Measurements from ENCODE around the gene FKBP1A. TPM values are rescaled to one million over a fixed set of nuclear protein-coding genes. Genes with fewer than 3 reads are reported as not detected.

Gene FKBP1A
- total and polyA plus RNA-seq, 2 of the 4 experiments (the other 2 are of a cell fraction) = 120 to 528 TPM

DNA sequence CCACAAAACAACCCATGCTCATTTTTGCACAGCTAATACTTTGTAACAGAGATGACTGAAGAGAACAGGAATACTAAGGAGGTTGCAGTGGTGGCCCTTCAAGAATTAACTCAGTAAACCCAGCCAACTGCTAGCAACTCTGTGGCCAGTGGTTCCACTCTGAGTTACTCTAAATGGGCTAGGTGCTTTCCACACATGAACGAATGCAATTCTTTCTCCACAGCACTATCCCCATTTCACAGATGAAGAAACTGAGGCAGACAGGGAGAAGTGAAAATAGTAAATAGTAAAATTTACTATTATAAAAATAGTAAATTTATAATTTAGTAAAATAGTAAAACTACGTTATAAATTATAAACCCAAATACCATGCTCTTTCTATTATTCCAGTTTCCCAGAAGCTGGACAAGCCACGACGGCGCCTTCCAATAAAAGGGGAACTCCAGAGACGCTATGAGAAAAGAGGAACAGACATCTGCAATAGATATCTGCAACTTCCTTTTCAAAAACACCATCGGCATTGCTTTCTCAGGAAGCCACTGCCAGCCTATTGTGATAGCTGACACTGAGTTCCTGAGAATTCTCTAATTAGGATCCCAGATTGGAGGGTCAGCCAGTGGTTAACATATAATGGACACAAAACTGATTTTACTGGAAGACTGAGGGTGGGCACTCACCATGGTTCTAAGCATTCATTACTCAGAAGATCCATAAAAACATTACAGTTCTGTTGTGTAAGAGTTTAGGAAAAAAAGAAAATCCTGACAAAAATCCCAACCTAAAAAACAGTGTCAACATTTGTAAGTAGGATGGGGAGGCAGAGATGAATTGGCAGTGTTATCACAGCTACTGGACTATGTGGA is 16.2 kb downstream of the FKBP1A start:
- Histone ChIP-seq H3K27ac (ENCODE audit: insufficient read depth, low read length) (no peak overlapping the region), H3K18ac (ENCODE audit: low read depth, low read length) (no peak overlapping the region), H3K9ac (ENCODE audit: low read depth, low read length) (no peak overlapping the region), H3K56ac (ENCODE audit: extremely low read depth, insufficient read depth, low read length) (no peak overlapping the region), H2AFZ (replicated peaks; ENCODE audit: low read length, poor library complexity) (no peak overlapping the region), H2BK120ac (ENCODE audit: low read depth, low read length) (no peak overlapping the region), H3K36me3 (ENCODE audit: control insufficient read depth, insufficient read depth, low read length) (peaks cover 12% of the 10 kb centered on the region), H4K8ac (ENCODE audit: low read depth in 2 of 2, low read length in 2 of 2) (no peak overlapping the region), H3K4me3 (ENCODE audit: insufficient read depth, low read depth, low read length) (no peak overlapping the region), H4K20me1 (ENCODE audit: insufficient read depth, low read length) (peaks cover 81% of the 10 kb centered on the region), H2BK15ac (ENCODE audit: low read depth, low read length) (no peak overlapping the region), H3K4me1 (ENCODE audit: control insufficient read depth, insufficient read depth, low read length) (peaks cover 28% of the 10 kb centered on the region), H2BK20ac (ENCODE audit: low read depth, low read length) (no peak overlapping the region), H3K4ac (ENCODE audit: low read depth, low read length) (no peak overlapping the region), H2AK9ac (replicated peaks; ENCODE audit: low read depth, low read length, poor library complexity) (no peak overlapping the region), H3K23ac (ENCODE audit: low read depth, low read length) (no peak overlapping the region), H3K4me2 (ENCODE audit: low read depth, low read length) (no peak overlapping the region), H4K91ac (ENCODE audit: insufficient read depth, low read depth, low read length) (no peak overlapping the region), H2BK5ac (ENCODE audit: low read depth, low read length, poor library complexity, severe bottlenecking) (peak overlapping the region; percentile 18), H3K14ac (replicated peaks; ENCODE audit: low read depth, low read length) (no peak overlapping the region), H3K27me3 (ENCODE audit: control insufficient read depth, insufficient read depth, low read length) (no peaks in the 10 kb centered on the region), H4K5ac (ENCODE audit: low read depth, low read length) (no peak overlapping the region), H3K9me1 (ENCODE audit: insufficient read depth, low read length) (peaks cover 50% of the 10 kb centered on the region), H2AK5ac (ENCODE audit: low read depth, low read length) (peak overlapping the region; percentile 63; the same call in 1 of the 2 replicates), H3K9me3 (ENCODE audit: control insufficient read depth, insufficient read depth, low read length) (no peaks in the 10 kb centered on the region), H3K79me1 (ENCODE audit: low read depth in 1 of 2, low read length in 2 of 2) (peaks cover 22 to 90% of the 10 kb centered on the region in 2 experiments)
- BruUV-seq (replicated peaks) = no TSS peak
- ChIA-PET CTCF (interaction anchor here (0.9 kb wide), 1 partner anchor 60 kb away, joined by 3 read pairs; no protein-coding TSS in a partner anchor), POLR2A (ENCODE audit: unreplicated experiment) (no interaction called here)
- no CpG with 5 or more reads among the region's 7 CpGs for WGBS, 2 experiments (ENCODE audit: extremely low coverage in 2 of 2, insufficient read length in 1 of 2)
- ATAC-seq (ENCODE audit: low read depth) (no peak), DNase-seq (no peak)
- TF ChIP-seq CHD1 (IDR thresholded peaks at IDR 0.05; ENCODE audit: low read depth, low read length) = no peak
- TF ChIP-seq FOS (IDR thresholded peaks at IDR 0.05; ENCODE audit: low read depth, low read length) = no peak
- TF ChIP-seq, protein P1, sequence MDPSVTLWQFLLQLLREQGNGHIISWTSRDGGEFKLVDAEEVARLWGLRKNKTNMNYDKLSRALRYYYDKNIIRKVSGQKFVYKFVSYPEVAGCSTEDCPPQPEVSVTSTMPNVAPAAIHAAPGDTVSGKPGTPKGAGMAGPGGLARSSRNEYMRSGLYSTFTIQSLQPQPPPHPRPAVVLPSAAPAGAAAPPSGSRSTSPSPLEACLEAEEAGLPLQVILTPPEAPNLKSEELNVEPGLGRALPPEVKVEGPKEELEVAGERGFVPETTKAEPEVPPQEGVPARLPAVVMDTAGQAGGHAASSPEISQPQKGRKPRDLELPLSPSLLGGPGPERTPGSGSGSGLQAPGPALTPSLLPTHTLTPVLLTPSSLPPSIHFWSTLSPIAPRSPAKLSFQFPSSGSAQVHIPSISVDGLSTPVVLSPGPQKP (IDR thresholded peaks at IDR 0.05; ENCODE audit: borderline replicate concordance, low read depth, low read length) = no peak
- no peak for TF ChIP-seq RAD21 (IDR thresholded peaks at IDR 0.05; ENCODE audit: low read length)
- no peak for TF ChIP-seq MAFK (IDR thresholded peaks at IDR 0.05; ENCODE audit: low read depth, low read length)
- intact Hi-C loops (cut with micrococcal nuclease) (loop anchor here (5.0 kb wide), 1 partner anchor 49 kb away; the partner anchor contains the start of gene SDCBP2), in situ Hi-C loops (cut with MboI; ENCODE audit: low sequenced_read_pairs) (no loop called here), dilution Hi-C loops (cut with HindIII; ENCODE audit: low sequenced_read_pairs, unreplicated experiment) (no loop called here)
